Neural progenitor cell (in vitro differentiated cells): ENCODE measurements around the gene GJA5. TPM values are rescaled to one million over a fixed set of nuclear protein-coding genes. Genes with fewer than 3 reads are reported as not detected.

Experiments
- DNase-seq: peaks from one replicate; pipeline ENCODE4 v3.0.0-alpha.2; 2016; ENCODE audit warnings: low spot score
- H2AFZ ChIP-seq: fragments of 200-600 bp; sonication (generic); replicated peaks from 2 replicates; pipeline ENCODE4 v1.6.1; 2016; ENCODE audit warnings: antibody characterized with exemption
- H3F3A ChIP-seq: fragments of 200-600 bp; sonication (generic); 2 replicates; pipeline ENCODE4 v1.6.1; 2016; ENCODE audit warnings: antibody characterized with exemption, low read depth
- H3K27ac ChIP-seq: fragments of 200-600 bp; sonication (generic); 2 replicates; pipeline ENCODE4 v1.5.1; 2016; ENCODE audit warnings: mild to moderate bottlenecking
- H3K27me3 ChIP-seq: fragments of 200-600 bp; sonication (generic); 2 replicates; pipeline ENCODE4 v1.6.1; 2016; ENCODE audit warnings: mild to moderate bottlenecking, moderate library complexity
- H3K36me3 ChIP-seq: fragments of 200-600 bp; sonication (generic); 2 replicates; pipeline ENCODE4 v1.5.1; 2016
- H3K4me1 ChIP-seq: fragments of 200-600 bp; sonication (generic); 2 replicates; pipeline ENCODE4 v1.6.1; 2016; ENCODE audit warnings: mixed run types
- H3K4me2 ChIP-seq: fragments of 200-600 bp; sonication (generic); 2 replicates; pipeline ENCODE4 v1.6.1; 2016
- H3K4me3 ChIP-seq: fragments of 200-600 bp; sonication (generic); 2 replicates; pipeline ENCODE4 v1.5.1; 2016
- H3K79me2 ChIP-seq: fragments of 200-600 bp; sonication (generic); 2 replicates; pipeline ENCODE4 v1.6.1; 2016; ENCODE audit warnings: low read depth
- H3K9ac ChIP-seq: fragments of 200-600 bp; sonication (generic); 2 replicates; pipeline ENCODE4 v1.6.1; 2016
- H3K9me3 ChIP-seq: fragments of 200-600 bp; sonication (generic); 2 replicates; pipeline ENCODE4 v1.5.1; 2016; ENCODE audit warnings: low read depth
- H4K20me1 ChIP-seq: fragments of 200-600 bp; sonication (generic); 2 replicates; pipeline ENCODE4 v1.6.1; 2016; ENCODE audit warnings: low read depth
- H3K27ac Mint-ChIP-seq: 3 replicates; pipeline ENCODE4 v1.8.0; 2021; ENCODE audit warnings: mixed read lengths
- H3K27me3 Mint-ChIP-seq: 2 replicates; pipeline ENCODE4 v1.8.0; 2022; ENCODE audit warnings: low read depth, mild to moderate bottlenecking, inconsistent platforms, moderate library complexity, mixed read lengths; ENCODE audit not compliant: insufficient read depth
- H3K36me3 Mint-ChIP-seq: 3 replicates; pipeline ENCODE4 v1.8.0; 2021; ENCODE audit warnings: mixed read lengths
- H3K4me1 Mint-ChIP-seq: 3 replicates; pipeline ENCODE4 v1.8.0; 2021; ENCODE audit warnings: mixed read lengths
- H3K4me3 Mint-ChIP-seq: 3 replicates; pipeline ENCODE4 v1.8.0; 2021; ENCODE audit warnings: mild to moderate bottlenecking, moderate library complexity, mixed read lengths
- H3K9me3 Mint-ChIP-seq: 3 replicates; pipeline ENCODE4 v1.8.0; 2020; ENCODE audit warnings: mixed read lengths
- CTCF ChIP-seq: fragments of 200-600 bp; sonication (generic); IDR thresholded peaks from 2 replicates; pipeline ENCODE4 v1.5.1; 2017; ENCODE audit warnings: antibody characterized with exemption, mild to moderate bottlenecking
- EZH2 ChIP-seq: fragments of 200-600 bp; sonication (generic); IDR thresholded peaks from 2 replicates; pipeline ENCODE4 v1.6.1; 2017; ENCODE audit warnings: antibody characterized with exemption, mild to moderate bottlenecking, moderate library complexity
- EZH2phosphoT487 ChIP-seq: fragments of 200-600 bp; sonication (generic); IDR thresholded peaks from 2 replicates; pipeline ENCODE4 v1.6.1; 2017; ENCODE audit warnings: antibody characterized with exemption
- total RNA-seq: library from RNA; depleted of rRNA; stranded (reverse); fragments of >200 nt; gene quantifications from 2 replicates; pipeline ENCODE4 v1.2.3, GENCODE V29; 2015; ENCODE audit warnings: low replicate concordance

Gene GJA5
- total RNA-seq, 1 donor from 2014 or later = 0.11 TPM

GRCh38 chr1:147762233-147763024, 2.0 kb upstream of the GJA5 start:
- DNase-seq = no peak
- Histone ChIP-seq H3K4me1 (no peaks in the 10 kb centered on the region), H3K4me2 (no peak overlapping the region), H3K79me2 (no peaks in the 10 kb centered on the region), H3K27me3 (no peaks in the 10 kb centered on the region), H2AFZ (no peak overlapping the region), H4K20me1 (no peaks in the 10 kb centered on the region), H3F3A (no peaks in the 10 kb centered on the region), H3K4me3 (no peak overlapping the region), H3K27ac (no peak overlapping the region), H3K36me3 (no peaks in the 10 kb centered on the region), H3K9me3 (no peaks in the 10 kb centered on the region), H3K9ac (no peak overlapping the region)
- no peak for TF ChIP-seq CTCF
- no peaks in the 10 kb centered on the region for H3K36me3 Mint-ChIP-seq
- peaks cover 9% of the 10 kb centered on the region for H3K27me3 Mint-ChIP-seq
- no peaks in the 10 kb centered on the region for H3K9me3 Mint-ChIP-seq
- no peak overlapping the region for H3K27ac Mint-ChIP-seq
- H3K4me1 Mint-ChIP-seq = peaks cover 8% of the 10 kb centered on the region
- H3K4me3 Mint-ChIP-seq = no peak overlapping the region

- Histone ChIP-seq H2AFZ (no peak overlapping the region), H3K4me1 (no peaks in the 10 kb centered on the region), H3K36me3 (no peaks in the 10 kb centered on the region), H3K79me2 (no peaks in the 10 kb centered on the region), H3K4me3 (no peak overlapping the region), H4K20me1 (no peaks in the 10 kb centered on the region), H3K9me3 (no peaks in the 10 kb centered on the region), H3K27me3 (no peaks in the 10 kb centered on the region), H3K9ac (no peak overlapping the region), H3K27ac (no peak overlapping the region), H3K4me2 (no peak overlapping the region), H3F3A (no peaks in the 10 kb centered on the region)
- Mint-ChIP-seq H3K27ac (no peak overlapping the region), H3K27me3 (peaks cover 11% of the 10 kb centered on the region), H3K9me3 (no peaks in the 10 kb centered on the region), H3K36me3 (no peaks in the 10 kb centered on the region), H3K4me3 (no peak overlapping the region), H3K4me1 (peaks cover 8% of the 10 kb centered on the region)
- no peak for TF ChIP-seq EZH2
- no peak for TF ChIP-seq CTCF
- no peak for TF ChIP-seq EZH2phosphoT487
- DNase-seq = no peak
Observed at GRCh38 chr1:147758379-147759100, 1.9 kb downstream of the GJA5 start.

- no peaks in the 10 kb centered on the region for H3K79me2 ChIP-seq
- no peak overlapping the region for H3K9ac ChIP-seq
- no peaks in the 10 kb centered on the region for H3K27me3 ChIP-seq
- Mint-ChIP-seq H3K27ac (no peak overlapping the region), H3K9me3 (no peaks in the 10 kb centered on the region), H3K27me3 (peaks cover 10% of the 10 kb centered on the region), H3K4me3 (no peak overlapping the region), H3K36me3 (no peaks in the 10 kb centered on the region), H3K4me1 (peaks cover 14% of the 10 kb centered on the region)
- H3K9me3 ChIP-seq = no peaks in the 10 kb centered on the region
- no peak overlapping the region for H3K4me2 ChIP-seq
- DNase-seq = no peak
- H2AFZ ChIP-seq = no peak overlapping the region
- no peaks in the 10 kb centered on the region for H3K36me3 ChIP-seq
- H3K4me3 ChIP-seq = no peak overlapping the region
- no peaks in the 10 kb centered on the region for H4K20me1 ChIP-seq
- H3K27ac ChIP-seq = no peak overlapping the region
- TF ChIP-seq CTCF (no peak), EZH2 (no peak), EZH2phosphoT487 (no peak)
- no peaks in the 10 kb centered on the region for H3K4me1 ChIP-seq
- H3F3A ChIP-seq = no peaks in the 10 kb centered on the region
Observed at GRCh38 chr1:147757015-147757990, 3.1 kb downstream of the GJA5 start.
